ENCODE measurements around the gene NHS. TPM values are rescaled to one million over a fixed set of nuclear protein-coding genes. Genes with fewer than 3 reads are reported as not detected.

The NHS gene
- total and polyA plus RNA-seq, 2 of the 4 experiments (the other 2 are of a cell fraction): 0.36 to 0.90 TPM

- no peak overlapping the region for H2BK20ac ChIP-seq (ENCODE audit: low read depth, low read length)
- H3K9me3 ChIP-seq (ENCODE audit: control insufficient read depth, insufficient read depth, low read length): no peaks in the 10 kb centered on the region
- no peak overlapping the region for H4K8ac ChIP-seq (ENCODE audit: low read depth in 2 of 2, low read length in 2 of 2)
- peaks cover 5% of the 10 kb centered on the region for H3K4me1 ChIP-seq (ENCODE audit: control insufficient read depth, insufficient read depth, low read length)
- no peak overlapping the region for H2AFZ ChIP-seq (replicated peaks; ENCODE audit: low read length, poor library complexity)
- no peak overlapping the region for H3K18ac ChIP-seq (ENCODE audit: low read depth, low read length)
- no peaks in the 10 kb centered on the region for H3K9me1 ChIP-seq (ENCODE audit: insufficient read depth, low read length)
- intact Hi-C loops (cut with micrococcal nuclease): no loop called here
- H3K56ac ChIP-seq (ENCODE audit: extremely low read depth, insufficient read depth, low read length): no peak overlapping the region
- H3K4me2 ChIP-seq (ENCODE audit: low read depth, low read length): no peak overlapping the region
- no peak for ATAC-seq (ENCODE audit: low read depth)
- ChIA-PET CTCF (no interaction called here), POLR2A (ENCODE audit: unreplicated experiment) (no interaction called here)
- no peaks in the 10 kb centered on the region for H3K79me1 ChIP-seq (ENCODE audit: low read depth in 1 of 2, low read length in 2 of 2)
- H3K4me3 ChIP-seq (ENCODE audit: insufficient read depth, low read depth, low read length): no peak overlapping the region
- H2AK5ac ChIP-seq (ENCODE audit: low read depth, low read length): no peak overlapping the region
- H3K9ac ChIP-seq (ENCODE audit: low read depth, low read length): no peak overlapping the region
- H3K14ac ChIP-seq (replicated peaks; ENCODE audit: low read depth, low read length): no peak overlapping the region
- H2BK120ac ChIP-seq (ENCODE audit: low read depth, low read length): no peak overlapping the region
- no peaks in the 10 kb centered on the region for H4K20me1 ChIP-seq (ENCODE audit: insufficient read depth, low read length)
- H2BK15ac ChIP-seq (ENCODE audit: low read depth, low read length): no peak overlapping the region
- no peak overlapping the region for H3K27ac ChIP-seq (ENCODE audit: insufficient read depth, low read length)
- no peak overlapping the region for H2BK5ac ChIP-seq (ENCODE audit: low read depth, low read length, poor library complexity, severe bottlenecking)
- H3K36me3 ChIP-seq (ENCODE audit: control insufficient read depth, insufficient read depth, low read length): no peaks in the 10 kb centered on the region
- in situ Hi-C loops (cut with MboI; ENCODE audit: low sequenced_read_pairs): no loop called here
- no peaks in the 10 kb centered on the region; the same call in 1 of the 2 replicates for H3K27me3 ChIP-seq (ENCODE audit: control insufficient read depth, insufficient read depth, low read length)
- no peak for DNase-seq
- H3K23ac ChIP-seq (ENCODE audit: low read depth, low read length): no peak overlapping the region
- H3K4ac ChIP-seq (ENCODE audit: low read depth, low read length): no peak overlapping the region
- no peak overlapping the region for H2AK9ac ChIP-seq (replicated peaks; ENCODE audit: low read depth, low read length, poor library complexity)
- BruUV-seq (replicated peaks): no TSS peak
- TF ChIP-seq NFE2L2 (IDR thresholded peaks at IDR 0.05; ENCODE audit: low read depth, low read length) (no peak), ELK1 (IDR thresholded peaks at IDR 0.05; ENCODE audit: borderline replicate concordance, low read depth, low read length) (no peak), MXI1 (IDR thresholded peaks at IDR 0.05; ENCODE audit: borderline replicate concordance, low read depth, low read length) (no peak), MAZ (IDR thresholded peaks at IDR 0.05; ENCODE audit: borderline replicate concordance, low read depth, low read length) (no peak), MAFK (IDR thresholded peaks at IDR 0.05; ENCODE audit: low read depth, low read length) (no peak), FOS (IDR thresholded peaks at IDR 0.05; ENCODE audit: low read depth, low read length) (no peak), POLR2A (IDR thresholded peaks at IDR 0.05; ENCODE audit: low read depth, low read length) (no peak)
- dilution Hi-C loops (cut with HindIII; ENCODE audit: low sequenced_read_pairs, unreplicated experiment): no loop called here
- no peak overlapping the region for H4K5ac ChIP-seq (ENCODE audit: low read depth, low read length)
- H4K91ac ChIP-seq (ENCODE audit: insufficient read depth, low read depth, low read length): no peak overlapping the region
Observed at GRCh38 chrX:17602245-17602644, 227.2 kb downstream of the NHS start.
